Endothelial cell of umbilical vein (primary cell): Measurements from ENCODE around the gene ANO1. TPM values are rescaled to one million over a fixed set of nuclear protein-coding genes. Genes with fewer than 3 reads are reported as not detected.

Experiments
- BruUV-seq: library from RNA; stranded (reverse); fragments of 400-500 nt; replicated peaks from 2 replicates; lab custom pipeline; 2021; lab: Mats Ljungman, UMichigan
- CTCF ChIA-PET: fragments of 300-600, 350-600 bp; sonication (Branson Sonifier 250); formaldehyde crosslinking; loops from one replicate; lab custom pipeline; 2021; ENCODE audit warnings: antibody characterized with exemption, inconsistent platforms; lab: Charles Lee
- POLR2A ChIA-PET: fragments of 300-600, 350-600 bp; sonication (Branson Sonifier 250); formaldehyde crosslinking; loops from one replicate; lab custom pipeline; 2021; ENCODE audit warnings: antibody characterized with exemption, inconsistent platforms; lab: Charles Lee
- DNase-seq: peaks from one replicate; pipeline ENCODE4 v3.0.0-alpha.2; 2011; ENCODE audit warnings: low read depth, low spot score
- FAIRE-seq: peaks from 2 replicates; lab custom pipeline; 2011; peaks lifted over from hg19 to GRCh38; lab: Jason Lieb, UNC
- H2AFZ ChIP-seq: 2 replicates; pipeline ENCODE4 v1.6.0; 2012; ENCODE audit warnings: low read depth, low read length, control low read depth, inconsistent platforms
- H3K27ac ChIP-seq: 2 replicates; pipeline ENCODE4 v1.5.1; 2011; ENCODE audit warnings: low read depth, mild to moderate bottlenecking, control low read depth, low read length, moderate library complexity; ENCODE audit not compliant: insufficient read depth
- H3K27me3 ChIP-seq, 2 experiments: 2 replicates each; pipeline versions ENCODE4 v1.6.0 to v1.6.1; 2011; ENCODE audit warnings: low read length in 2 of 2, mixed read lengths in 1 of 2; ENCODE audit not compliant: control insufficient read depth in 2 of 2, insufficient read depth in 2 of 2
- H3K36me3 ChIP-seq, 2 experiments: 2 replicates in 1 of 2; 3 replicates in 1 of 2; pipeline ENCODE4 v1.5.1; 2011; ENCODE audit warnings: low read length in 2 of 2, mild to moderate bottlenecking in 1 of 2, moderate library complexity in 1 of 2; ENCODE audit not compliant: control insufficient read depth in 2 of 2, insufficient read depth in 2 of 2; ENCODE audit errors: extremely low read depth in 1 of 2
- H3K4me1 ChIP-seq: 3 replicates; pipeline ENCODE4 v1.5.1; 2011; ENCODE audit warnings: mild to moderate bottlenecking, low read length; ENCODE audit not compliant: control insufficient read depth, insufficient read depth; ENCODE audit errors: extremely low read depth
- H3K4me2 ChIP-seq: 2 replicates; pipeline ENCODE4 v1.6.1; 2011; ENCODE audit warnings: low read length, control low read depth, mixed read lengths; ENCODE audit not compliant: insufficient read depth
- H3K4me3 ChIP-seq, 3 experiments: fragments of 200-600 bp in 1 of 3; sonication (generic), shearing (Covaris generic) in 1 of 3; replicated peaks in 1 of 3; 2 replicates each; pipeline ENCODE4 v1.5.1; 2011 to 2016; ENCODE audit warnings: control low read depth in 3 of 3, low read length in 3 of 3, mild to moderate bottlenecking in 2 of 3, inconsistent platforms in 1 of 3, low read depth in 1 of 3, moderate library complexity in 1 of 3; ENCODE audit not compliant: insufficient read depth in 1 of 3
- H3K79me2 ChIP-seq: 2 replicates; pipeline ENCODE4 v1.6.0; 2012; ENCODE audit warnings: low read length, inconsistent platforms; ENCODE audit not compliant: control insufficient read depth, insufficient read depth
- H3K9ac ChIP-seq: replicated peaks from 2 replicates; pipeline ENCODE3; 2011; ENCODE audit warnings: low read length, control low read depth; ENCODE audit not compliant: insufficient read depth; ENCODE audit errors: extremely low read depth
- H3K9me1 ChIP-seq: replicated peaks from 3 replicates; pipeline ENCODE4 v1.6.0; 2011; ENCODE audit warnings: mild to moderate bottlenecking, low read length; ENCODE audit not compliant: control insufficient read depth, insufficient read depth; ENCODE audit errors: extremely low read depth
- H3K9me3 ChIP-seq: replicated peaks from 2 replicates; pipeline ENCODE4 v1.5.1; 2012; ENCODE audit warnings: low read length, inconsistent platforms; ENCODE audit not compliant: control insufficient read depth, insufficient read depth
- H4K20me1 ChIP-seq: replicated peaks from 2 replicates; pipeline ENCODE3; 2011; ENCODE audit warnings: mild to moderate bottlenecking, low read length; ENCODE audit not compliant: control insufficient read depth, insufficient read depth; ENCODE audit errors: extremely low read depth
- EZH2 ChIP-seq: IDR thresholded peaks from 2 replicates; pipeline ENCODE4 v1.6.1; 2012; ENCODE audit warnings: borderline replicate concordance, low read depth, mild to moderate bottlenecking, moderate library complexity, low read length, inconsistent platforms; ENCODE audit not compliant: severe bottlenecking
- FOS ChIP-seq: IDR thresholded peaks from 2 replicates; pipeline ENCODE4 v1.6.1; 2011; ENCODE audit warnings: mild to moderate bottlenecking, low read length, moderate library complexity, borderline replicate concordance; ENCODE audit not compliant: insufficient read depth
- GATA2 ChIP-seq: IDR thresholded peaks from 2 replicates; pipeline ENCODE4 v1.7.0; 2011; ENCODE audit warnings: low read depth, mild to moderate bottlenecking, moderate library complexity, mixed read lengths, low read length; ENCODE audit not compliant: insufficient read length, insufficient read depth
- JUN ChIP-seq: IDR thresholded peaks from 2 replicates; pipeline ENCODE4 v1.6.1; 2011; ENCODE audit warnings: borderline replicate concordance, low read depth; ENCODE audit not compliant: insufficient read length, insufficient read depth
- MYC ChIP-seq: IDR thresholded peaks from one replicate; pipeline ENCODE4 v1.6.1; 2011; ENCODE audit warnings: mild to moderate bottlenecking, low read depth, low read length
- POLR2A ChIP-seq: IDR thresholded peaks from 2 replicates; pipeline ENCODE4 v1.6.1; 2012; ENCODE audit warnings: low read depth, mild to moderate bottlenecking, control low read depth, low read length
- POLR2AphosphoS5 ChIP-seq: IDR thresholded peaks from 2 replicates; pipeline ENCODE4 v1.6.1; 2012; ENCODE audit warnings: low read depth, mild to moderate bottlenecking, control low read depth, low read length, moderate library complexity; ENCODE audit not compliant: insufficient read depth
- dilution Hi-C: fragments of 300-500 bp; cut with MboI; formaldehyde crosslinking; loops from one replicate; pipeline ENCODE4 v1.15.0; 2019; ENCODE audit warnings: low sequenced_read_pairs; ENCODE audit not compliant: extremely low pct_ligation_motif_present
- intact Hi-C: fragments of 100-400 bp; cut with micrococcal nuclease; formaldehyde crosslinking; loops from one replicate; pipeline ENCODE4 v1.10.0; 2022
- polyA plus RNA-seq, 4 experiments: library from polyadenylated mRNA; depleted of rRNA in 3 of 4; stranded (reverse) in 3 of 4; unstranded in 1 of 4; fragments of >200 nt; gene quantifications; 2 replicates each; pipeline versions ENCODE4 v1.2.1 to v1.2.3, GENCODE V29; 2011 to 2012; ENCODE audit warnings: missing spikeins in 1 of 4
- total RNA-seq: library from RNA; stranded (reverse); gene quantifications from 2 replicates; pipeline ENCODE4 v1.2.3, GENCODE V29; 2021
- TF ChIP-seq, protein P1 (sequence below), 2 donors: IDR thresholded peaks; 1 replicate in 1 of 2; 2 replicates in 1 of 2; pipeline ENCODE4 v1.5.1; 2011; ENCODE audit warnings: low read length in 2 of 2, mild to moderate bottlenecking in 2 of 2, moderate library complexity in 2 of 2, control low read depth in 1 of 2, inconsistent platforms in 1 of 2, low read depth in 1 of 2; ENCODE audit not compliant: insufficient read depth in 1 of 2; ENCODE audit errors: extremely low read depth in 1 of 2
- TF ChIP-seq, protein P2 (sequence below): IDR thresholded peaks from 2 replicates; pipeline ENCODE4 v1.6.1; 2011; ENCODE audit not compliant: insufficient read depth, insufficient read length

Gene ANO1
- total and polyA plus RNA-seq, 2 donors (not counting 3 experiments of a cell fraction or from before 2014, with no cell fraction given): 0.03 to 0.40 TPM

DNA sequence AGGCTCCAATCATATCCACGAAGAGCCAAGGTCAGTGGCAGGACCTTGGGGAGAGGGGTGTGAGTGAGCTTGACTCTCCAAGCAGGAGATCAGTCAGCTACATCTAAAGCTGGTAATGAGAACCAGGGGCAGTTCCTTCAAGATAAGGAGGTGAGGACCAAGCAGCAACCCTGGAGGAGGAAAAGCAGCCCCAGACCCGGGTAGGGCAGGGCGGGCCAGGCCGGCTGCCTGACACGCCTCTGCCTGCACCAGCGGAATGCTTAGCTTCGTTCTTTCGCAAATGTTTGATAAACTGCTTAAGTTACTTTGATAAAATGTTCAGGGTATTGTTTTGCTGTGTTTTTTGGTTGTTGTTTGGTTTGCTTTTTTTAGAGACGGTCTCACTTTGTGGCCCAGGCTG, 106.3 kb downstream of the ANO1 start:
- Histone ChIP-seq H3K79me2 (no peaks in the 10 kb centered on the region), H3K9me3 (no peaks in the 10 kb centered on the region), H3K4me1 (no peaks in the 10 kb centered on the region), H3K27me3 (no peaks in the 10 kb centered on the region), H3K27ac (no peak overlapping the region), H3K4me3 (no peak overlapping the region), H3K9me1 (no peaks in the 10 kb centered on the region), H2AFZ (no peak overlapping the region), H3K36me3 (no peaks in the 10 kb centered on the region), H3K9ac (no peak overlapping the region), H3K4me2 (no peak overlapping the region), H4K20me1 (no peaks in the 10 kb centered on the region)
- CTCF ChIA-PET: interaction anchor here (0.8 to 2.7 kb wide), 4 partner anchors 10 to 269 kb away, joined by 3 to 9 read pairs (median 4); no protein-coding TSS in a partner anchor
- no TSS peak for BruUV-seq
- intact Hi-C loops: no loop called here
- dilution Hi-C loops: loop anchor here (25.0 kb wide), 1 partner anchor 272 kb away; no protein-coding TSS in a partner anchor
- DNase-seq: no peak
- no peak for FAIRE-seq
- TF ChIP-seq, protein P1, sequence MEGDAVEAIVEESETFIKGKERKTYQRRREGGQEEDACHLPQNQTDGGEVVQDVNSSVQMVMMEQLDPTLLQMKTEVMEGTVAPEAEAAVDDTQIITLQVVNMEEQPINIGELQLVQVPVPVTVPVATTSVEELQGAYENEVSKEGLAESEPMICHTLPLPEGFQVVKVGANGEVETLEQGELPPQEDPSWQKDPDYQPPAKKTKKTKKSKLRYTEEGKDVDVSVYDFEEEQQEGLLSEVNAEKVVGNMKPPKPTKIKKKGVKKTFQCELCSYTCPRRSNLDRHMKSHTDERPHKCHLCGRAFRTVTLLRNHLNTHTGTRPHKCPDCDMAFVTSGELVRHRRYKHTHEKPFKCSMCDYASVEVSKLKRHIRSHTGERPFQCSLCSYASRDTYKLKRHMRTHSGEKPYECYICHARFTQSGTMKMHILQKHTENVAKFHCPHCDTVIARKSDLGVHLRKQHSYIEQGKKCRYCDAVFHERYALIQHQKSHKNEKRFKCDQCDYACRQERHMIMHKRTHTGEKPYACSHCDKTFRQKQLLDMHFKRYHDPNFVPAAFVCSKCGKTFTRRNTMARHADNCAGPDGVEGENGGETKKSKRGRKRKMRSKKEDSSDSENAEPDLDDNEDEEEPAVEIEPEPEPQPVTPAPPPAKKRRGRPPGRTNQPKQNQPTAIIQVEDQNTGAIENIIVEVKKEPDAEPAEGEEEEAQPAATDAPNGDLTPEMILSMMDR (IDR thresholded peaks at IDR 0.05; ENCODE audit: extremely low read depth in 1 of 2, insufficient read depth in 1 of 2, low read depth in 1 of 2, low read length in 2 of 2): no peak
- TF ChIP-seq FOS (no peak), POLR2A (no peak), EZH2 (no peak), MYC (no peak), POLR2AphosphoS5 (no peak), JUN (no peak), GATA2 (no peak)
- TF ChIP-seq, protein P2, sequence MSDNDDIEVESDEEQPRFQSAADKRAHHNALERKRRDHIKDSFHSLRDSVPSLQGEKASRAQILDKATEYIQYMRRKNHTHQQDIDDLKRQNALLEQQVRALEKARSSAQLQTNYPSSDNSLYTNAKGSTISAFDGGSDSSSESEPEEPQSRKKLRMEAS: no peak
- POLR2A ChIA-PET: no interaction called here
